ENCODE measurements around the gene TAF11L13. TPM values are rescaled to one million over a fixed set of nuclear protein-coding genes. Genes with fewer than 3 reads are reported as not detected.

Gene TAF11L13
- total RNA-seq, 1 donor: not detected

DNA sequence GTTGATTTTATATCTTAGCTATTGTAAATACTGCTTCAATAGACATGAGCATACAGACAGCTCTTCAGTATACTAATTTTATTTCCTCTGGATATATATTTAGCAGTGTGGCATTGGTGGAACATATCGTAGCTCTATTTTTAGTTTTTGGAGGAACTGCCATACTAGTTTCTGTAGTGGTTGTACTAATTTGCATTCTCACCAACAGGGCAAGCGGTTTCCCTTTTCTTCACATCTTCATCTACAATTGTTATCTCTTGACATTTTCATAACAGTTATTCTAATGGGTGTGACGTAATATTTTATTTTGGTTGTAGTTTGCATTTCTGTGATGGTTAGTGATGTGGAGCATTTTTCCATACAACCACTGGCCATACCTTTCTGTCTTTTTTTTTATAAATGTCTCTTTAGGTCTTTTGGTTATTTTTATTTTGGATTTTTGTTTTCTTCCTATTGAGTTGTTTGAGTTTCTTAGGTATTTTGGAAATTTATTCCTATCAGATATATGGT is 34.9 kb downstream of the TAF11L13 start:
- no peak for TF ChIP-seq CTCF (IDR thresholded peaks at IDR 0.05; ENCODE audit: insufficient read depth, low read depth, low read length)
- DNase-seq (ENCODE audit: low read depth): no peak

DNA sequence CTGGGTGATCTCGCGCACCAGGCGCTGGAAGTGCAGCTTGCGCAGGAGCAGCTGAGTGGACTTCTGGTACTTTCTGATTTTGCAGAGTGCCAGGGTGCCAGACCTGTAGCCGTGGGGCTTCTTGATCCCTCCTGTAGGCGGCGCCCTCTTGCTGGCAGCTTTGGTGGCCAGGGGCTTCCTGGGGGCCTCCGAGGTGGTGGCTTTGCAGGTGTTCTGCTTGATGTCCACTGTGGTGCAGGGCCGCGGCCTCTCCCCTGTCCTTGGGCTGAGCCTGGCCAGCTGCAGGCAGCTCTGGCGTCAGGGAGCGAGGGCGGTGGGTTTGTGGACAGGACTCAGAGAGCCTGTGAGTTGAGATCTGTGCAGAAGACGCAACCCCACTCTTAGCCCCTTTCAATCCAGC is 38.5 kb downstream of the TAF11L13 start:
- no peak for DNase-seq (ENCODE audit: low read depth)
- TF ChIP-seq CTCF (IDR thresholded peaks at IDR 0.05; ENCODE audit: insufficient read depth, low read depth, low read length): no peak
- H3K4me3 ChIP-seq (ENCODE audit: low read depth, low read length): no peak overlapping the region

More for the DNA sequence above, 34.9 kb downstream of the TAF11L13 start:
- no peak overlapping the region for H3K4me3 ChIP-seq (ENCODE audit: low read depth, low read length)

- H3K4me3 ChIP-seq (ENCODE audit: low read depth, low read length): no peak overlapping the region
- TF ChIP-seq CTCF (IDR thresholded peaks at IDR 0.05; ENCODE audit: insufficient read depth, low read depth, low read length): no peak
- DNase-seq (ENCODE audit: low read depth): no peak
These were observed 47.0 kb downstream of the TAF11L13 start for GRCh38 chr5:17678751-17679324.

- no peak for TF ChIP-seq CTCF (IDR thresholded peaks at IDR 0.05; ENCODE audit: insufficient read depth, low read depth, low read length)
- no peak for DNase-seq (ENCODE audit: low read depth)
- no peak overlapping the region for H3K4me3 ChIP-seq (ENCODE audit: low read depth, low read length)
These were observed 47.8 kb downstream of the TAF11L13 start for GRCh38 chr5:17679597-17680203.

GRCh38 chr5:17680737-17681136 is 48.8 kb downstream of the TAF11L13 start:
- no peak for DNase-seq (ENCODE audit: low read depth)
- no peak overlapping the region for H3K4me3 ChIP-seq (ENCODE audit: low read depth, low read length)
- no peak for TF ChIP-seq CTCF (IDR thresholded peaks at IDR 0.05; ENCODE audit: insufficient read depth, low read depth, low read length)

Small RNA genes lying within 50 kb of the gene (small RNA-seq; reads per million reads assigned to genes)
- gene AC233724.1: not detected
- gene AC233724.12: not detected
- gene AC233724.2: not detected
- not detected for gene AC233724.3
- not detected for gene AC233724.4
- not detected for gene AC233724.6
- gene AC233724.7: not detected

Other genes with a start within 250 kb of the TAF11L13 start
- not detected in 2 replicates for gene TAF11L2, start 133.9 kb upstream of the TAF11L13 start, total RNA-seq
- gene TAF11L3, start 113.7 kb upstream of the TAF11L13 start, total RNA-seq: not detected in 2 replicates
- not detected in 2 replicates for gene TAF11L4, start 110.3 kb upstream of the TAF11L13 start, total RNA-seq
- gene TAF11L5, start 106.9 kb upstream of the TAF11L13 start, total RNA-seq: not detected in 2 replicates
- gene TAF11L6, start 103.4 kb upstream of the TAF11L13 start, total RNA-seq: not detected in 2 replicates
- gene TAF11L7, start 46.3 kb upstream of the TAF11L13 start, total RNA-seq: not detected in 2 replicates
- not detected in 2 replicates for gene TAF11L8, start 41.1 kb upstream of the TAF11L13 start, total RNA-seq
- not detected in 2 replicates for gene TAF11L9, start 37.7 kb upstream of the TAF11L13 start, total RNA-seq
- gene TAF11L10, start 34.3 kb upstream of the TAF11L13 start, total RNA-seq: not detected in 2 replicates
- gene TAF11L11, start 27.9 kb upstream of the TAF11L13 start, total RNA-seq: not detected in 2 replicates
- not detected in 2 replicates for gene TAF11L12, start 21.7 kb upstream of the TAF11L13 start, total RNA-seq
- gene TAF11L14, start 2.4 kb downstream of the TAF11L13 start, total RNA-seq: not detected in 2 replicates

Data from fibroblast of villous mesenchyme (primary cell).